GM20000 (cell line): ENCODE results near the gene IQGAP3.

Experiments
- DNase-seq: peaks from one replicate; pipeline ENCODE4 v3.0.0; 2012; ENCODE audit warnings: low spot score
- TF ChIP-seq, protein P1 (sequence below): IDR thresholded peaks from 2 replicates; pipeline ENCODE4 v1.5.1; 2012; ENCODE audit warnings: mild to moderate bottlenecking, control low read depth; ENCODE audit errors: extremely low read depth, missing control alignments

The IQGAP3 gene

DNA sequence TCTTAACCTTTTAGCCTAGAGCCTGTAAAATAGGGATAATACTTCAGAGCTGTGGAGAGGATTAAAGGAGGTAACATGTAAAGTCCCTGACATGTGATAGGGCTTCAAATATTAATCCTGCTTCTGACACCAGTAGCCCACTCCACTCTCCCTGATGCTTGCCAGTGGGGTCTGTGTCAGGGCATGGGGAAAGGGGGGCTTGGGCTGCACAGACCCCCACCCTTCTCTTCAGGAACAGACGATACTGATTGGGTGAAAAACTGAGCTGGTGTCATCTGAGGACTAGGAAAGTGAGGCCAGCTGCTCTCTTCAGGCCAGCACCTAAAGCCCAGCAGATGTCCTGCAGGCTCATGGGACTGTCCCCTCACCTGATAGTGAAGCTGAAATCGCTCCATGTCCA lies 44.8 kb downstream of the IQGAP3 start:
- DNase-seq, result no peak
- TF ChIP-seq, protein P1, sequence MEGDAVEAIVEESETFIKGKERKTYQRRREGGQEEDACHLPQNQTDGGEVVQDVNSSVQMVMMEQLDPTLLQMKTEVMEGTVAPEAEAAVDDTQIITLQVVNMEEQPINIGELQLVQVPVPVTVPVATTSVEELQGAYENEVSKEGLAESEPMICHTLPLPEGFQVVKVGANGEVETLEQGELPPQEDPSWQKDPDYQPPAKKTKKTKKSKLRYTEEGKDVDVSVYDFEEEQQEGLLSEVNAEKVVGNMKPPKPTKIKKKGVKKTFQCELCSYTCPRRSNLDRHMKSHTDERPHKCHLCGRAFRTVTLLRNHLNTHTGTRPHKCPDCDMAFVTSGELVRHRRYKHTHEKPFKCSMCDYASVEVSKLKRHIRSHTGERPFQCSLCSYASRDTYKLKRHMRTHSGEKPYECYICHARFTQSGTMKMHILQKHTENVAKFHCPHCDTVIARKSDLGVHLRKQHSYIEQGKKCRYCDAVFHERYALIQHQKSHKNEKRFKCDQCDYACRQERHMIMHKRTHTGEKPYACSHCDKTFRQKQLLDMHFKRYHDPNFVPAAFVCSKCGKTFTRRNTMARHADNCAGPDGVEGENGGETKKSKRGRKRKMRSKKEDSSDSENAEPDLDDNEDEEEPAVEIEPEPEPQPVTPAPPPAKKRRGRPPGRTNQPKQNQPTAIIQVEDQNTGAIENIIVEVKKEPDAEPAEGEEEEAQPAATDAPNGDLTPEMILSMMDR, result no peak

DNA sequence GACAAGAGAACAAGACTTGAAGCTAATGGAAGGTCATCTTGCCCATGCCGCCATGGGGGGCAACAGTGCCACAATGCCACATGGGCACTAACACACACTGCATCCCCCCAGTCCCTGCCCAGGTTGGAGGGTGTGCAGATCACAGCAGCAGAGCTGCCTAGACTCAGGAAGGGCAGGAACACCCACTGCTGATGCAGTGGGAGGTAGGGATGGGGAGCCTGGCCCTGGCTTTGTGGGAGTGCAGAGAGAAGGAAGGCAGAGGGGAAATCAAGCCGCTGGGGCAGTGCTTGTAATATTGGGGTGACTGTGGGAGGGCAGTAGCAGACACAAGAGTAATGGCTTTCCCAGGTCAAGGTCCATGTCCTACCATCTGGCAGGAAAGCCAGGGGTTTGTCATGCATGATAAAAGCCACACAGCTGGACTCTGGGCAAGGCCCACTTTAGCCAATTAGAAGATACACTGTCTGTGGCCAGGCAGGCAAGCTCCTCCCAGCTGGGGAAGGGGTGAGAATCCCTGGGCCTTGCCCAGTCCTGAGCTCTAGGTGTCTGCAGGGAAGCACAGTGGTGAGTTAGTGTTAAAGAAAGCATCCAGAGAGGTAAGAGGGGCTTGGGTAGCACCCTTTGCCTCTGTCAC lies 46.4 kb downstream of the IQGAP3 start:
- TF ChIP-seq, protein P1, result no peak

DNA sequence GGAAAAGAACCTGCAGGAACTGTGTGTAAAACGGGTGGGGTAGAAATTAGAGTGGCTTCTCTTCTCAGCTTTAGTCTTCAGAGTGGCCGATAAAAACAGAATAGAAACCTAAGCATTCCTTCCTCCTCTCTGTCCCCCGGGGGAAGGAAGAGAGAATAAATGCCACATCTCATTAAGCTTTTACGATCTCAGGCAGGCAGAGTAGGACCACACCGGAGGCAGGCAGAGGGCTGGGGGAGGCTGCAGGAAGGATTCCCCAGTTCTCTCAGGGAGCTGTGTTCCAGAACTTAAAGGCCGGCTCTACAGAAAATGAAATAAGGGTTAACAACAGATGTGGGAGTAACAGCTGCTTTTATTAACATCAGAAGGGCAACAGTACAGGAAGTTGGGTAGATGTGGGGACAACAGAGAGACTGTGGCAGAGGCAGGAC lies 47.3 kb downstream of the IQGAP3 start:
- TF ChIP-seq, protein P1, result no peak
- DNase-seq, result peak; percentile 34

More for the DNA sequence above, 46.4 kb downstream of the IQGAP3 start:
- DNase-seq, result no peak

DNA sequence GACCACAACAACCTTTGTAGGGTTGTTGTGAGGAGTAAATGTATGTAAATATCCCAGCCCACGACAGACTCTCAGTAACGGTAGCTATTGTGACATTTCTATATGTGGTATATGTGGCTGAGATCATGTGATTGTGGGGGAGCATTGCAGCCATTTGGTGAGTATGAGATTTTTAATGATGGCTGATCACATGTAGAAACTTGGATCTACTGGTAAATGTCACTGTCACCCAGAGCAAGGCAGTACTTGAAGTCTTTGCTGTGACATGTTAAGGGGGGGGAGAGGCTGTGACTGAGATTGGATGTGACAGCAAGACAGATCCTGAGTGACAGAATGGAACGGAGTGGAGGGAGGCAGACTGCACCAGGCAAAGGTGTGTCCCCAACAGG lies 47.9 kb downstream of the IQGAP3 start:
- TF ChIP-seq, protein P1, result no peak
- DNase-seq, result peak; percentile 42

DNA sequence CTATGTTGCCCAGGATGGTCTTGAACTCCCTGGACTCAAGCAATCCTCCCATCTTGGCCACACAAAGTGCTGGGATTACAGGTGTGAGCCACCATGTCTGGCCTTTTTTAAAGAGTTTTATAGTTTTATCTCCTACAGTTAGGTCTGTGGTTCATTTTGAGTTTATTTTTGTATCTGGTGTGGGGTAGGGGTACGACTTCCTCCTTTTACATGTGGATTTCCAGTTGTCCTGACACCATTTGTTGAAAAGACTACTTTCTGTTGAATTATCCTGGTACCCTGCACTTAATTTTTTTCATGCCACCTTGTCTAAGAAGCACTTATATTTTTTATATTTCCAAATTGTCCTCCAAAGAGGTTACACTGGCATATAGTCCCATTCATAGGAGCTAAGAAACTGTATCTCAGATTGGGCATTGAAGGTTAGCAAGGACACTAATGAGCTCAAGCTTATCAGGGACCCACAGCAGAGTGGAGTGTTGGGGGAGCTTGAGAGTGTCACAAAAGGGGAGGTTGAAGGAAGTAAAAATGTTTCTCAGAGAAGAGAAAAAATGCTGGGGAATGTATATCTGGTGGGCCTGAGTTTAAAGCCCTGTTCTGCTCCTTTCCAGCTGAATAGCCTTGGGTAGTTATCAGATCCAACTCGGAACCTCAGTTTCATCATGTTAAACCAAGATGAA lies 48.4 kb downstream of the IQGAP3 start:
- TF ChIP-seq, protein P1, result no peak
- DNase-seq, result no peak

DNA sequence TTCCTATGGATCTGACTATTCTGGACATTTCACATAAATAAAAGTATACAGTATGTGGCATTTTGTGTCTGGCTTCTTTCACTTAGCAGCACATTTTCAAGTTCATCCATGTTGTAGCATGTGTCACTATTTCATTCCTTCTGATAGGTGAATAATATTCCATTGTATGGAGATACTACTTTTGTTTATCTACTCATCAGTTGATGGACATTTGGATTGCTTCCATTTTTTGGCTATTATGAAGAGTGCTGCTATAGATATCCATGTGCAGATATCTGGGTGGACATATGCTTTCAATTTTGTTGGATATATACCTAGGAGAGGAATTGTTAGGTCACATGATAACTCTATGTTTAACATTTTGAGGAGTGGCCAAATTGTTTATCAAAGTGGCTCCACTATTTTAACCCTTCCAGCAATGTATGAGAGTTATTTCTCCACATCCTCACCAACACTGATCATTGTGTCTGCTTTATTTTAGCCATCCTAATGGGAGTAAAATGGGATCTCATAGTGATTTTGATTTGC lies 49.9 kb downstream of the IQGAP3 start:
- TF ChIP-seq, protein P1, result no peak
- DNase-seq, result no peak

DNA sequence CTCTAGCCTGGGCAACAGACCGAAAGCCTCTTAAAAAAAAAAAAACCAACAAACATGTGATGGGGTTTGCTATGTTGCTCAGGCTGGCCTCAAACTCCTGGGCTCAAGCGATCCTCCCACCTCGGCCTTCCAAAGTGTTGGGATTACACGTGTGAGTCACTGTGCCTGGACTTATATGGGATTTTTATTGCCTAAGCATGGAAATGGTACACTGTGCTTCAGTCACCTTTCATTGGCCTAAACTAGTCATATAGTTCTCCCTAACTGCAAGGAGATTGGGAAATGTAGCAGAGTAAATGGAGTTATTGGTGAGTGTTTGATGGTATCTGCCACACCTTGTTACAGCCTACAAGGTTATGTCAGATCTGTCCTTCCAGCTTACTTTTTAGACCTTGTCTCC lies 54.6 kb downstream of the IQGAP3 start:
- DNase-seq, result no peak
- TF ChIP-seq, protein P1, result no peak
